Aorta (tissue), 5 donors: ENCODE measurements around the gene USP37. TPM values are rescaled to one million over a fixed set of nuclear protein-coding genes. Genes with fewer than 3 reads are reported as not detected.

Source experiments
- ATAC-seq: fragments of 200-7000 bp; cut with Tn5 transposase; one replicate; pipeline ENCODE4 v1.9.1; 2022; ENCODE audit warnings: moderate library complexity; ENCODE audit not compliant: low FRiP score
- DNase-seq, 2 donors: peaks; one replicate each; pipeline ENCODE4 v3.0.0-alpha.2; 2020
- H3K27ac ChIP-seq, 2 donors: one replicate each; pipeline ENCODE4 v1.5.1; 2013; ENCODE audit warnings: low read length in 2 of 2, mild to moderate bottlenecking in 2 of 2, moderate library complexity in 2 of 2, control low read depth in 1 of 2, inconsistent platforms in 1 of 2, low read depth in 1 of 2
- H3K27me3 ChIP-seq, 2 donors: one replicate each; pipeline ENCODE4 v1.6.1; 2013; ENCODE audit warnings: control low read depth in 1 of 2, low read length in 1 of 2, mild to moderate bottlenecking in 1 of 2, moderate library complexity in 1 of 2; ENCODE audit not compliant: insufficient read depth in 2 of 2, control insufficient read depth in 1 of 2
- H3K36me3 ChIP-seq, 2 donors: one replicate each; pipeline ENCODE4 v1.6.1; 2013; ENCODE audit warnings: control low read depth in 1 of 2, low read length in 1 of 2, mild to moderate bottlenecking in 1 of 2; ENCODE audit not compliant: insufficient read depth in 2 of 2, control insufficient read depth in 1 of 2
- H3K4me1 ChIP-seq, 2 donors: one replicate each; pipeline ENCODE4 v1.6.1; 2013; ENCODE audit warnings: low read length in 2 of 2, control low read depth in 1 of 2, mild to moderate bottlenecking in 1 of 2, moderate library complexity in 1 of 2; ENCODE audit not compliant: insufficient read depth in 2 of 2, control insufficient read depth in 1 of 2
- H3K4me3 ChIP-seq, 2 donors: one replicate each; pipeline ENCODE4 v1.5.1; 2013; ENCODE audit warnings: low read length in 2 of 2, control low read depth in 1 of 2, mild to moderate bottlenecking in 1 of 2
- H3K9me3 ChIP-seq: one replicate; pipeline ENCODE4 v1.6.1; 2013; ENCODE audit warnings: mild to moderate bottlenecking, low read length; ENCODE audit not compliant: control insufficient read depth
- WGBS, 2 donors: extraction: QIAGEN DNeasy Blood & Tissue Kit; methylation state at CpG; one replicate each; pipeline ENCODE4 v1.1.7; 2013; 5-methylcytosine and 5-hydroxymethylcytosine counted together
- intact Hi-C, 2 donors: fragments of 100-400 bp; cut with DNase I; formaldehyde crosslinking; loops; one replicate each; pipeline versions ENCODE4 v1.14.2 to v1.15.0; 2022
- polyA plus RNA-seq, 2 donors: library from polyadenylated mRNA; stranded (reverse); fragments of 200-250 nt; gene quantifications; one replicate each; pipeline ENCODE4 v1.2.3, GENCODE V29; 2013
- total RNA-seq, 2 donors: library from RNA; stranded (reverse); fragmentation: NEBNext Ultra II Directional; extraction: Animal tissue kit (Norgen Biotek cat#: 25700); gene quantifications; one replicate each; pipeline ENCODE4 v1.2.1, GENCODE V29; 2021
- donor health status: healthy with polysubstance abuse.
- donor health status: Bipolar disorder and iron deficiency.
- donor health status: DM: no; HTN: no; CAD: no.
- donor health status: DM: no; HTN: no; CAD: no.
- donor health status: DM: yes; HTN: yes; CAD: no.

Gene USP37
- total and polyA plus RNA-seq, 4 donors = 1.5 to 22.2 (median 7.8) TPM

- WGBS, 2 donors = 90 to 91% methylated on average over 11 of the region's 11 CpGs
- intact Hi-C loops = no loop called here
- DNase-seq (peak; percentile 42 to 43), ATAC-seq (no peak)
- Histone ChIP-seq H3K4me1 (no peaks in the 10 kb centered on the region), H3K9me3 (no peaks in the 10 kb centered on the region), H3K27ac (no peak overlapping the region), H3K27me3 (no peaks in the 10 kb centered on the region), H3K36me3 (no peaks in the 10 kb centered on the region), H3K4me3 (no peak overlapping the region)
Observed at GRCh38 chr2:218435003-218435982, 132.9 kb downstream of the USP37 start.

DNA sequence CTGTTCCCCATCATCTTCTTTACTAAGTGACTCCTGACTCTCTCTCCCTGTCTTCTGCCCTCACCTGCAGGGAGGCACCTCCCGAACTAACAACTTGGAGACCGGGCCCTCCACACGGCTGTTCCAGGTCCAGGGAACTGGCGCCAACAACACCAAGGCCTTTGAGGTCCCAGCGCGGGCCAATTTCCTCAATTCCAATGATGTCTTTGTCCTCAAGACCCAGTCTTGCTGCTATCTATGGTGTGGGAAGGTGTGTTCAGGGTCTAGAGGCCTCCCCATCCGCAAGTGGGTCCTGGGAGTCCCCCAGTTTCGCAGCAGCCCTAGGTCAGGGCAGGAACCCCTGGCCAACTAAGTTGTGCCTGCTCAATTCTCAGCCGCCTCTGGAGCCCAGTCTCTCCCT lies 133.7 kb downstream of the USP37 start:
- peak in 1 of 2 donors; percentile 35 for DNase-seq
- WGBS, 2 donors = 93% methylated on average over 9 of the region's 9 CpGs
- intact Hi-C loops = no loop called here
- H3K4me3 ChIP-seq = no peak overlapping the region
- no peak for ATAC-seq
- H3K9me3 ChIP-seq = no peaks in the 10 kb centered on the region
- no peaks in the 10 kb centered on the region for H3K27me3 ChIP-seq
- no peak overlapping the region for H3K27ac ChIP-seq
- no peaks in the 10 kb centered on the region for H3K4me1 ChIP-seq
- no peaks in the 10 kb centered on the region for H3K36me3 ChIP-seq

DNA sequence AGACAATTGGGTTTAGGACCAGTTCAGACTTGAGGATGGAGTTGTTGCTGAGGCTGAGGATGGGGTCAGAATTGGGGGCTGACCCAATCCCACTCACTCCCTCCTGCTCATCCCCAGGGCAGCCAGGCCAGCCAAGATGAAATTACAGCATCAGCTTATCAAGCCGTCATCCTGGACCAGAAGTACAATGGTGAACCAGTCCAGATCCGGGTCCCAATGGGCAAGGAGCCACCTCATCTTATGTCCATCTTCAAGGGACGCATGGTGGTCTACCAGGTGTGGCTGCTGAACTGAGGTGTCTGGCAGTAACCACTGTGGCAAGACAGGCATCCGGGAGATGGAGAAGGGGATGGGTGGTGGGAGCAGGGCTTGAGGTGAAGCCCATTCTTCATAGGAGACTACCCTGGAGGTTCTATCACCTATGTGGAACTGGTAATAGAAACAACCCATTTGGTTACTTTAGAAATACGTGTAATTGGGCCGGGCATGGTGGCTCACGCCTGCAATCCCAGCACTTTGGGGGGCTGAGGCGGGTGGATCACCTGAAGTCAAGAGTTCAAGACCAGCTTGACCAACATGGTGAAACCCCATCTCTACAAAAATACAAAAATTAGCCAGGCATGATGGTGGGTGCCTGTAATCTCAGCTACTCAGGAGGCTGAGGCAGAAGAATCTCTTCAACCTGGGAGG lies 135.3 kb downstream of the USP37 start:
- 94 to 95% methylated on average over 8 of the region's 8 CpGs for WGBS, 2 donors
- Histone ChIP-seq H3K4me3 (no peak overlapping the region), H3K36me3 (no peaks in the 10 kb centered on the region), H3K9me3 (no peaks in the 10 kb centered on the region), H3K4me1 (no peaks in the 10 kb centered on the region), H3K27ac (no peak overlapping the region), H3K27me3 (no peaks in the 10 kb centered on the region)
- no peak for ATAC-seq
- peak; percentile 11 to 30 for DNase-seq
- intact Hi-C loops = no loop called here

DNA sequence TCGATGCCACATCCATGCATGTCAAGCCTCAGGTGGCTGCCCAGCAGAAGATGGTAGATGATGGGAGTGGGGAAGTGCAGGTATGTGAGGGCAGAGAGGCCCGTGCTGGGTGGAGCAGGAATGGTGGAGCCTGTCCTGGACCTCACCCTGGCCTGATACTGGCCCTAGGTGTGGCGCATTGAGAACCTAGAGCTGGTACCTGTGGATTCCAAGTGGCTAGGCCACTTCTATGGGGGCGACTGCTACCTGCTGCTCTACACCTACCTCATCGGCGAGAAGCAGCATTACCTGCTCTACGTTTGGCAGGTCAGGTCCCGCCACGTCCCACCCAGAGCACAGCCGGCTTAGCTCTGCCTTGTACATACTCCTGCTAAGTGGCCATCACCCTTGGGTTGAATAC lies 136.3 kb downstream of the USP37 start:
- ATAC-seq = no peak
- H3K36me3 ChIP-seq = no peaks in the 10 kb centered on the region

DNA sequence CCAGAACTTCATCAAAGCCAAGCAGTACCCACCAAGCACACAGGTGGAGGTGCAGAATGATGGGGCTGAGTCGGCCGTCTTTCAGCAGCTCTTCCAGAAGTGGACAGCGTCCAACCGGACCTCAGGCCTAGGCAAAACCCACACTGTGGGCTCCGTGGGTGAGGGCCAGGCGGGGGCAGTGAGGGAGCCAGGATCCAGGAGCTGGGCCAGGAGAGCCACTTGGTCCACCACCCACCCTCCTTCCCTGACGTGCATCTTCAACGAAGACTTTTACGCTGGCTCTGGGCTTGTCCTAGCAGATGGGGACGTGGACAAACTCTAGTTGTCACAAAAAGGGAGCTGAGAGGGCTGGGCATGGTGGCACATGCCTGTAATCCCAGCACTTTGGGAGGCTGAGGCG lies 137.4 kb downstream of the USP37 start:
- peak; percentile 35 to 36 for DNase-seq

More for the DNA sequence above, 136.3 kb downstream of the USP37 start:
- WGBS, 2 donors = 81 to 93% methylated on average over 10 of the region's 10 CpGs
- Histone ChIP-seq H3K9me3 (no peaks in the 10 kb centered on the region), H3K4me3 (no peak overlapping the region), H3K27me3 (no peaks in the 10 kb centered on the region), H3K4me1 (no peaks in the 10 kb centered on the region), H3K27ac (no peak overlapping the region)
- intact Hi-C loops = no loop called here
- peak; percentile 17 to 57 for DNase-seq

DNA sequence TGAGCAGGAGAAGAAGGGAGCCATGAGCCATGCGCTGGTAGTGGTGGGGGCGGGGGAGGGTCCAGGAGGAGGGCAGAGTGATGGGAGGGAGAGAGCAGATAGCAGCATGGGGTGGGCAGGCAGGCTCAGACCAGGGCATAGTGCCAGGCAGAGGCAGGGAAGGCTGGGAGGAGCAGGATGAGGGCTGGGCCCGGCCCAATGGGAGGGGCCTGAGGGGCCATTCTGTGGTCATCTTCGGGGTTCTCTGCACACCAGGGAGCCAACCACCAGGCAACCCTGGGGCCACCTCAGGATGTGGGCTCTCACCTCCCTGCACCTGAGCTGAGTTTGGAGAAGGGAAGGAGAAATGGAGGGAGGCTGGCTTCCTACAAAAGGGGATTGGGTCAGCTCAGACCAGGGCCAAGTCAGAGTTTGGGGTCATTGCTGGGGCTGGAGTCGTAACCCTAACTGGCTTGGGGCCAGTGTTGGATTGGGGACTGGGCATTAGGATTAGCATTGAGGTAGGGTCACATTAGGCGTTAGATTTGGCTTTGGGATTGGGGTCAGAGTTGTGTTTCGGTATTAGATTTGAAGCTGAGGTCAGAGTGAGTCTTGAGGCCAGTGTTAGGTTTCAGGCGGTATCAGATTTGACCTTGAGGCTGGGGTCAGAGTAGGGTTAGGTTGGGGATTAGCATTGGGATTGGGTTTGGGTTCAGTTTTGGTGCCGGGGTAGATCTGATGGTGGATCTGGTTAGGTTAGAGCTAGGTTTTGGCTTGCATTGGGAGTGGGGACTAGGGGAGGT lies 138.0 kb downstream of the USP37 start:
- Histone ChIP-seq H3K36me3 (no peaks in the 10 kb centered on the region), H3K4me3 (no peak overlapping the region), H3K27ac (no peak overlapping the region), H3K4me1 (no peaks in the 10 kb centered on the region), H3K27me3 (no peaks in the 10 kb centered on the region), H3K9me3 (no peaks in the 10 kb centered on the region)
- intact Hi-C loops = no loop called here
- DNase-seq (peak; percentile 14 to 51), ATAC-seq (no peak)
- WGBS, 2 donors = 63 to 69% methylated on average over 8 to 9 of the region's 9 CpGs

More for the DNA sequence above, 137.4 kb downstream of the USP37 start:
- no peak overlapping the region for H3K27ac ChIP-seq
- no peaks in the 10 kb centered on the region for H3K4me1 ChIP-seq
- H3K9me3 ChIP-seq = no peaks in the 10 kb centered on the region
- no peak overlapping the region for H3K4me3 ChIP-seq
- H3K36me3 ChIP-seq = no peaks in the 10 kb centered on the region
- WGBS, 2 donors = 90 to 93% methylated on average over 11 of the region's 11 CpGs
- ATAC-seq = no peak
- no peaks in the 10 kb centered on the region for H3K27me3 ChIP-seq
- intact Hi-C loops = no loop called here

GRCh38 chr2:218428846-218429558 lies 139.1 kb downstream of the USP37 start:
- ATAC-seq (no peak), DNase-seq (peak; percentile 32 to 49)
- H3K4me1 ChIP-seq = no peaks in the 10 kb centered on the region
- WGBS, 2 donors = 92 to 95% methylated on average over 24 of the region's 24 CpGs
- H3K36me3 ChIP-seq = no peaks in the 10 kb centered on the region
- no peaks in the 10 kb centered on the region for H3K9me3 ChIP-seq
- no peaks in the 10 kb centered on the region for H3K27me3 ChIP-seq
- intact Hi-C loops = no loop called here
- no peak overlapping the region for H3K27ac ChIP-seq
- H3K4me3 ChIP-seq = no peak overlapping the region

GRCh38 chr2:218427741-218428140 lies 140.4 kb downstream of the USP37 start:
- H3K4me1 ChIP-seq = no peaks in the 10 kb centered on the region
- peak; percentile 21 to 56 for DNase-seq
- 68 to 72% methylated on average over 11 of the region's 11 CpGs for WGBS, 2 donors
- H3K9me3 ChIP-seq = no peaks in the 10 kb centered on the region
- no peaks in the 10 kb centered on the region for H3K36me3 ChIP-seq
- intact Hi-C loops = no loop called here
- no peaks in the 10 kb centered on the region for H3K27me3 ChIP-seq
- H3K4me3 ChIP-seq = no peak overlapping the region
- ATAC-seq = no peak
- H3K27ac ChIP-seq = no peak overlapping the region
